SU-DHL-6 (cell line): ENCODE measurements around the gene CAMK1D.

Experiments
- EZH2phosphoT487 ChIP-seq: fragments of 200-600 bp; sonication (generic), shearing (Covaris generic); conservative IDR thresholded peaks from 2 replicates; pipeline ENCODE4 v1.6.1; 2018; ENCODE audit warnings: mild to moderate bottlenecking, antibody characterized with exemption, low read length, moderate library complexity, mixed read lengths
- TF ChIP-seq, protein P1 (sequence below): fragments of 200-600 bp; sonication (generic); IDR thresholded peaks from one replicate; pipeline ENCODE4 v1.5.1; 2017; ENCODE audit warnings: antibody characterized with exemption, mild to moderate bottlenecking, low read length, moderate library complexity; ENCODE audit not compliant: insufficient read depth, poor library complexity, severe bottlenecking

DNA sequence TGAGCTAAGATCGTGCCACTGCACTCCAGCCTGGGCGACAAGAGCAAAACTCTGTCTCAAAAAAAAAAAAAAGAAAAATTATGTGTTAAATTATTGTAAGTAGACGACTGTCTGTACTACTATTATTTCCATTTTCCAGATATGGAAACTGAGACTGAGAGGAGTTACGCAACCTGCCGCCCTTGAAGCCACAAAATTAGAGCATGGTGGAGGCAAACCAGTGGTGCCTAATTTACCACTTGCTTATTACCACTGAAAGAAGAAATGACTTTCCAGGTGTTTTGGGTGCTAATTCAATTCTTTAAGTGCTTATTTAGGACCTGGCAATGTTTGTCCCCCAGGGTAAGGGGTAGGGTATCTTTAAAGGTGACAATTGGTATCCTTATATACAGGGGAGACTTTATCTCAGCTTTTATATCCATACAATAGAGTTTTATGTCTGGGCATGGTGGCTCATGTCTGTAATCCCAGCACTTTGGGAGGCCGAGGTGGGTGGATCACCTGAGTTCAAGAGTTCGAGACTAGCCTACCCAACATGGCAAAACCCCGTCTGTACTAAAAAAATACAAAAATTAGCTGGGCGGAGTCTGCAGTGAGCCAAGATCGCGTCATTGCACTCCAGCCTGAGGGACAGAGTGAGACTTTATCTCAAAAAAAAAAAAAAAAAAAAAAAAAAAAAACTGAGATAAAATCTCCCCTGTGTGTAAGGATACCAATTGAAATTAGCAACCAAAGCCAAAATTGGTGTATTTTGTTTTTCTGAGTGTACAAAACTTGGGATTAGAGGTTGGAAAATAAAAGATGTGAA lies 16.6 kb upstream of the CAMK1D start:
- TF ChIP-seq, protein P1, sequence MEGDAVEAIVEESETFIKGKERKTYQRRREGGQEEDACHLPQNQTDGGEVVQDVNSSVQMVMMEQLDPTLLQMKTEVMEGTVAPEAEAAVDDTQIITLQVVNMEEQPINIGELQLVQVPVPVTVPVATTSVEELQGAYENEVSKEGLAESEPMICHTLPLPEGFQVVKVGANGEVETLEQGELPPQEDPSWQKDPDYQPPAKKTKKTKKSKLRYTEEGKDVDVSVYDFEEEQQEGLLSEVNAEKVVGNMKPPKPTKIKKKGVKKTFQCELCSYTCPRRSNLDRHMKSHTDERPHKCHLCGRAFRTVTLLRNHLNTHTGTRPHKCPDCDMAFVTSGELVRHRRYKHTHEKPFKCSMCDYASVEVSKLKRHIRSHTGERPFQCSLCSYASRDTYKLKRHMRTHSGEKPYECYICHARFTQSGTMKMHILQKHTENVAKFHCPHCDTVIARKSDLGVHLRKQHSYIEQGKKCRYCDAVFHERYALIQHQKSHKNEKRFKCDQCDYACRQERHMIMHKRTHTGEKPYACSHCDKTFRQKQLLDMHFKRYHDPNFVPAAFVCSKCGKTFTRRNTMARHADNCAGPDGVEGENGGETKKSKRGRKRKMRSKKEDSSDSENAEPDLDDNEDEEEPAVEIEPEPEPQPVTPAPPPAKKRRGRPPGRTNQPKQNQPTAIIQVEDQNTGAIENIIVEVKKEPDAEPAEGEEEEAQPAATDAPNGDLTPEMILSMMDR = no peak
- no peak for TF ChIP-seq EZH2phosphoT487
